ENCODE results near the gene PRTFDC1.

The PRTFDC1 gene

DNA sequence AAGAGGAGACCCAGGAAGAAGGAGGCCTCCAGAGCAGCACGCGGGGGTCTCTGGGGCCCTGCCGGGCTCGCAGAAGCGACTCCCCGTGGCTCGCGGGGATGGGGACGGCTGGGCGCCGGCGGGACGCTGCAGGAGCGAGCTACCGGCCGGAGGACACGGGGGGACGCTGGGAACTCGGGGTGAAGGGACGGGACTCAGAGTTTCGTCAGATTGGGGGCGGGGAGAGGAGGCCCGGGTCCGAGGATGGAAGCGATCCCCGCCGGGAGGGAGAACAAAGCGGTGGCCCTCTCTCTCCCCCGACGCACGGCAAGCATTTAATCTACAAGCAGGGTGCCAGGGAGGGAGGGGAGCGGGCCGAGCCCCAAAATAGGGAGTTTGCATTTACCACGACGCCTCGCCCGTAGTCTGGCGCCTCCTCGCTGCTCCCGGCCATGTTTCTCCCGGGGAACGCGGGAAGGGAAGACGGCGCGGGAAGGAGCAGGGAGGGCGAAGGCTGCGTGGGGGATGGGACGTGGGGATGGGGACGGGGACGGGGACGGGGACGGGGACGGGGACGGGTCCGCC, at the start of gene PRTFDC1:
Gene PRTFDC1, minus strand, starts transcription at position 464 of the 564 bp plus-strand sequence. Its CDS starts 31 bp downstream, at position 433.
- in situ Hi-C loops (cut with HindIII; ENCODE audit: low sequenced_read_pairs), result no loop called here

GRCh38 chr10:24998044-24998443, 45.6 kb upstream of the PRTFDC1 start:
- in situ Hi-C loops (cut with HindIII; ENCODE audit: low sequenced_read_pairs), result no loop called here

- in situ Hi-C loops (cut with HindIII; ENCODE audit: low sequenced_read_pairs), result no loop called here
These were observed 42.7 kb upstream of the PRTFDC1 start for GRCh38 chr10:24995072-24995471.

DNA sequence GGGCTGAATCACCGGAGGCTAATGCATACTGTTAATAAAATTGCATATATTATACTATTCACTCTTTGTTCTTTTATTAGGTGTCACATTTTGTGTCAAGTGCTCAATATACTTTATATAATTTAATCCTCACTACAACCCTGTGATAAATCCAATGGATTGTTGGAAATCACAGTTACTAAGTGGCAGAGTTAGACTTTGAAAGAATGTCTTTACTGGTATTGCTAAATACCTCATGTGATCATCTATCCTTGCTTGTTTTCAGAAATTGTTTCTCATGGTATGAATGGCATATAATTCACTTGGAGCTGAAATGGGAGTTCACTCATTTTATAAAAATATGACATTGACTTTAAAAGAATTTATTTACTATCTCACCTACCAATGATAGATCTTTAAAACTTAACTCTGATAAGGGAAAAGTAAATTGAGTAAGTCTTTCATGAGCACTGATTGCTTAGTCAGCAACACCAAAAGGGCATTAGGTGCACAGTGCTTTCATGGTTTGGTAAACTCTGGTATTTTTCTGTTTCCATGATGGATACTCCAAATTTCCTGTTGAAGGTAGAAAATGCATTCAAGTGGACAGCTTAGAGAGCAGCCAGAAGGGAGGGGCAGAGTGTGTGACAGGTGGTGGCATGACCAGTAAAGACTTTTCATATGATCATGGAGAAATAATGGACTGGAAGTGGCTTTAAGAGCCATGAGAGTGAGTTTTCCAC, 41.0 kb upstream of the PRTFDC1 start:
- in situ Hi-C loops (cut with HindIII; ENCODE audit: low sequenced_read_pairs), result no loop called here

GRCh38 chr10:24992512-24993133, 40.2 kb upstream of the PRTFDC1 start:
- in situ Hi-C loops (cut with HindIII; ENCODE audit: low sequenced_read_pairs), result no loop called here

GRCh38 chr10:24991298-24991697, 38.9 kb upstream of the PRTFDC1 start:
- in situ Hi-C loops (cut with HindIII; ENCODE audit: low sequenced_read_pairs), result no loop called here

GRCh38 chr10:24989867-24990266, 37.5 kb upstream of the PRTFDC1 start:
- in situ Hi-C loops (cut with HindIII; ENCODE audit: low sequenced_read_pairs), result loop anchor here (10.0 kb wide), 1 partner anchor 535 kb away; no protein-coding TSS in a partner anchor

- in situ Hi-C loops (cut with HindIII; ENCODE audit: low sequenced_read_pairs), result loop anchor here (10.0 kb wide), 1 partner anchor 534 kb away; no protein-coding TSS in a partner anchor
These were observed 36.6 kb upstream of the PRTFDC1 start for GRCh38 chr10:24988831-24989640.

- in situ Hi-C loops (cut with HindIII; ENCODE audit: low sequenced_read_pairs), result loop anchor here (10.0 kb wide), 1 partner anchor 530 kb away; no protein-coding TSS in a partner anchor
These were observed 32.5 kb upstream of the PRTFDC1 start for GRCh38 chr10:24984906-24985305.

- in situ Hi-C loops (cut with HindIII; ENCODE audit: low sequenced_read_pairs), result loop anchor here (10.0 kb wide), 1 partner anchor 529 kb away; no protein-coding TSS in a partner anchor
These were observed 31.5 kb upstream of the PRTFDC1 start for GRCh38 chr10:24983946-24984345.

- in situ Hi-C loops (cut with HindIII; ENCODE audit: low sequenced_read_pairs), result loop anchor here (10.0 kb wide), 1 partner anchor 528 kb away; no protein-coding TSS in a partner anchor
These were observed 30.7 kb upstream of the PRTFDC1 start for GRCh38 chr10:24983130-24983529.

DNA sequence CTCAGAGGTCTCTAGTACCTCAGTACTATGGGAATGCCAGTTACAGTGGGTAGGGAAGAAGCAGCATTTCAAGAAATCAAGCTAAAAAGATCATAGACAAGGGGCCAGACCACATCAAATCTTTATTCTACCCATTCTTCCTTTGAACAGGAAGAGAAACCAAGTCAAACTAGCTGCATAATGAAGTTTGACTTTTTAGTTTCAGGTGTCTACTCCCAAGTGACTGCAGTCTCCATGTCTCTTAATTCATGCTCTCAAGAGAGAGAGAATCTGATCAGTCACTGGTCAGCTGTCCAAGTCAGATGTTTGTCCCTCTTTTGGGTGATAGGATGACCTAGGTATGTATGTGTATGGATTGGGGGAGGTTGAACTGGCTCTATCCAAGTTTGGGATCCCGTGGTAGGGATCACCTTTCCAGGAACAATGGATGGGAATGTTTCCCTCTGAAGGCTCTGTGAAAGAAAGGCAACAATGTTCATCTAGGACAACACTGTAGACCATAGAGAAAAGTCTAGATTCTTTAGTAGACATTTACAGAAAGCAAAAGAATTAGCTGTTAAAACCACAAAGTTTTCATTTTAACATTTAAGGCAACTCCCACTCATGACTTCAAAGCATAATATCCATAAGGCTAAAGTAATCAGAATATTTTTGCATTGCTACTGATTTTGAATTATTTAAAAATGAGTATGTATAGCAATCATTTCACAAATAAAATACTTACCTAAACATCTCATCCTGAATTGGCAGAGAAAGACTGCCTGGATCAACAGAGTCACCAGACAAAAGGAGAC, 30.1 kb upstream of the PRTFDC1 start:
- in situ Hi-C loops (cut with HindIII; ENCODE audit: low sequenced_read_pairs), result loop anchor here (10.0 kb wide), 1 partner anchor 528 kb away; no protein-coding TSS in a partner anchor

GRCh38 chr10:24981161-24981710, 28.8 kb upstream of the PRTFDC1 start:
- in situ Hi-C loops (cut with HindIII; ENCODE audit: low sequenced_read_pairs), result loop anchor here (10.0 kb wide), 1 partner anchor 526 kb away; no protein-coding TSS in a partner anchor

DNA sequence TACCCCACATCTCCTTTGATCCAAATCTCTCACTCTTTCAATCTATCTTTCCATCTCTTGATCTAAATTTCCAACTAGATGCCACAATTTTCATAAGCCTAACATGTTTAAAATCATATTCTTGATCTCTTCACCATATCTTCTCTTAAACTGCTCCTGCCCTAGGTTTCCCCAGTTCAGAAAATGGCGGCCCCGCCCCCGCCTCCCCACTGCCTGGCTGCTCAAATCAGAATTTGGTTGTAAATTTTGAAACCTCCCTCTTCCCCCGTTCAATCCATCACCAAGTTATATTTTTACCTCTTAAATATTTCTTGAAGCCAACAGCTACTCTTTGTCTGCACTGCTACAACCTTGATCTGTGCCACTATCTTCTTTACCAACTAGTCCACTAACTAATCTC, 27.3 kb upstream of the PRTFDC1 start:
- in situ Hi-C loops (cut with HindIII; ENCODE audit: low sequenced_read_pairs), result loop anchor here (10.0 kb wide), 1 partner anchor 525 kb away; no protein-coding TSS in a partner anchor

GRCh38 chr10:24974976-24975375, 22.6 kb upstream of the PRTFDC1 start:
- in situ Hi-C loops (cut with HindIII; ENCODE audit: low sequenced_read_pairs), result no loop called here

DNA sequence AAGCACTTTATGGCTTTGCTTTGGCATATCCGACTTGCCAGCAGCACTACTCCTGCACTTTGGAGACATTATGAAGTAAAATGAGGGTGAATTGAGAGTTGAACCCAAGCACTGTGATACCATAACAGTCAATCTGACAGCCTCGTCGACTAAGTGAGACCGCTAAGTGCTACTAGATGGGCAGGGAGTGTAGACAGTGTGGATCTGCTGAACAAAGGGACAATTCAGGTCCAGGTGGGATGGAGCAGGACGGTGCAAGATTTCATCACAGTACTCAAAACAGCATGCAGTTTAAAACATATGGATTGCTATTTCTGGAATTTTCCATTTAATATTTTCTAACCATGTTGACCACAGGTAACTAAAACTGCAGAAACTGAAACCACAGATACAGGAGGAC, 20.8 kb upstream of the PRTFDC1 start:
- in situ Hi-C loops (cut with HindIII; ENCODE audit: low sequenced_read_pairs), result no loop called here

DNA sequence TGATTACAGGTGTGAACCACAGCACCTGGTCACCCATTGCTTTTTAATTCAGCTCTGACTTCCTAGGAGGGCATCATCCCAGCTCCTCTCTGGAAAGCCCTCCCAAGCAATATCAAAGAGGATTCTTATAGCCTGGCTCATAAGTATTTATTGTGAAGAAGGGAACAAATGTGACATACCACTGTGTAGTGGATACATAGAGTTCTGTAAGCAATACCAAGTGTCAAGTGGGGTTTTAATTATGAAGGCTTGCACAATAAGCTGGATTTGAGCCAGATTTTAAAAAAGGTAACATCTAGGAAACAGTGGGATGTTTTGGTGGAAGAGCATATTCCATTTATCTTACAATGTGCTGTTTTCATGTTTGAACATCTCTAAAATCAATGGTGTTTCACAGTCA, 19.0 kb upstream of the PRTFDC1 start:
- in situ Hi-C loops (cut with HindIII; ENCODE audit: low sequenced_read_pairs), result no loop called here

- in situ Hi-C loops (cut with HindIII; ENCODE audit: low sequenced_read_pairs), result loop anchor here (10.0 kb wide), 2 partner anchors 45 to 125 kb away; partner anchors contain the start of genes ENKUR and THNSL1
These were observed 17.5 kb upstream of the PRTFDC1 start for GRCh38 chr10:24969841-24970281.

DNA sequence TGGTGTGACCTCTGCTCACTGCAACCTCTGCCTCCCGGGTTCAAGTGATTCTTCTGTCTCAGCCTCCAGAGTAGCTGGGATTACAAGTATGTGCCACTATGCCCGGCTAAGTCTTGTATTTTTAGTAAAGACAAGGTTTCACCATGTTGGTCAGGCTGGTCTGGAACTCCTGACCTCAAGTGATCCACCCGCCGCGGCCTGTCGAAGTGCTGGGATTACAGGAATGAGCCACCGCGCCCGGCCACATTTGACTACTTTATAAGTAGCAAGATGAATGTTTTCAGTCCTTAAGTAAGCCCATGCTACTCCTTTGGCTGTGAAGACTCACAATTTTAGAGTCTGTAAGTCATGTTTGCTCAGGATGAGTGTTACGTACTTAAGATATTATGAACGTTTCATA, 16.5 kb upstream of the PRTFDC1 start:
- in situ Hi-C loops (cut with HindIII; ENCODE audit: low sequenced_read_pairs), result loop anchor here (10.0 kb wide), 2 partner anchors 46 to 124 kb away; partner anchors contain the start of genes ENKUR and THNSL1
